ENCODE measurements around the gene WWP2.
"Not testable (repeated sequence)": the region's sequence is repeated elsewhere in the genome, so short reads cannot be mapped to it uniquely, and the experiment has no call there.

Gene WWP2

DNA sequence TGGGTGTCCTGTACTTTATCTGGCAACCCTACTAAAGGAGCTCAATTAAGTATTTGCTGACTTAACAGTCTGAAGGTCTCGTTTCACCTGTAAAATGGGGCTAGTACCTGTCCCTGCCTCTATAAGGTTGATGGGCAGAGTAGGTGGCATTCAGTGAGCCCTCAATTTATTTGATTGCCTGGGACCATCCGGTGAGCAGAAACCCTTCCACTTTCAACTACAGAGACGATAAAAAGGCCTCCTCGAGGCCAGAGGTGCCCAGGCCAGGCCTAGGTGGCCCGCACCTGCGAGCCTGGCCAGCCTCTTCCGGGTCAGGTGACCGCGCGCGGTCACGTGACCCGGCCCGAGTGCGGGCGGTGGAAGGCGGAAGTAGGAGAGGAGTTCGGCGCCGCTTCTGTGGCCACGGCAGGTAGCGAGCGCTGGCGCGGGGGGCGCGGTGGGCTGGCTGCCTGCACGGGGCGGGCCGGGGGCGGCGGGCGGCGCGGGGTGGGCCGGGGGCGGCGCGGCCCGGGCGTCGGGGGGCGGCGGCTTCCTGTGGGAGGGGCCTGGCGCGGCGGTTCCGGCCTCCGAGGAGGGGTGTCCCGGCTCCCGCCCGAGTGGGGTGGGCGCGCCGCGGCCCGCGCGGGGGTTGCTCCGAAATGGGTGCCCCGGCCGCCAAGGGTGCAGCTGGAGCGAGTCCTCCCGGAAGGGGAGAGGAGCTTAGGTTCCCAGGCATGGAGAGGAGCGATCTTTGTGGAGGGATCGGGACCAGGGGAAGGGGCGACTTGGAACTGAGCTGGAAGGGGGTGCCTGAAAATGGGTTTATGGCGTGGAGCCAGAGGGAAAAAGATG, at the start of gene WWP2:
WWP2 (plus strand) TSS at position 350 of the 831 bp plus-strand sequence. CDS start 24,679 bp downstream, outside the sequence.
- DNase-seq, result peak; percentile 78

GRCh38 chr16:69712914-69713581, 49.1 kb upstream of the WWP2 start:
- DNase-seq, result no peak

DNA sequence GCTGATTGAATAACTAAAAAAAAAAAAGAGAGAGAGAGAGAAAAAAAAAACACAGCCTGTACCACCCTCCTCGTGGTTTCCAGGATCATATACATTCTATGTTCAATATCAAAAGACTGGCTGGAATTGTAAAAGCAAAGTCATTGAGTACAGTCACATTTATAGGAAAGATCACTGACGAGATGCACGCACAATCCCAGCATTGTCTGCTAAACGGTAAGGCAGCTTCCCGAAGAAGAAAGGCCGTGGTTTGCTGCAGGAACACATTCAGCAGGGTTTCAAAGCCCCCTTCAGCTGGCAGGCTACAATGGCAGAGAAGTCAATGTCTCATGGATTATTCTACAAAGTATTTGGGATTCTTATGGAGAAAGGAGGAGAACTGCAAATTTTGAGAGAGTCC, 45.1 kb upstream of the WWP2 start:
- no peak for DNase-seq

GRCh38 chr16:69718111-69718764, 43.9 kb upstream of the WWP2 start:
- no peak for DNase-seq

- no peak for DNase-seq
These were observed 41.2 kb upstream of the WWP2 start for GRCh38 chr16:69720822-69721430.

DNA sequence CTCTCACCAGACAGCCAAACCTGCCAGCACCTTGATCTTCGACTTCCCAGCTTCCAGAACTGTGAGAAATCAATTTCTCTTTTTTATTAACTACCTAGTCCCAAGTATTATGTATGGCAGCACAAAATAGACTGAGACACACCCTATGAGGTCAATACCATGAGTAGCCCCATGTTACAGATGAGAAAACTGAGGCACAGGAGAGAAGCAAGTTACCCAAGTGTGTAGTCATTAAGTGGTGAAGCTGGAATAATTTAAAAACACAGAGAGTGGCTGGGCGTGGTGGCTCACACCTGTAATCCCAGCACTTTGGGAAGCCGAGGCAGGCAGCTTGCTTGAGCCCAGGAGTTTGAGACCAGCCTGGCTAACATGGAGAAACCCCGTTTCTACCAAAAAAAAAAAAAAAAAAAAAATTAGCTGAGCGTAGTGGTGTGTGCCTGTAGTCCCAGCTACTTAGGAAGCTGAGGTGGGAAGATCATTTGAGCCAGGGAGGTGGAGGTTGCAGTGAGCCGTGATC, 40.6 kb upstream of the WWP2 start:
- DNase-seq, result no peak

- no peak for DNase-seq
These were observed 37.7 kb upstream of the WWP2 start for GRCh38 chr16:69724414-69724873.

- DNase-seq, result no peak
These were observed 37.1 kb upstream of the WWP2 start for GRCh38 chr16:69724981-69725479.

GRCh38 chr16:69725480-69726312, 36.4 kb upstream of the WWP2 start:
- no peak for DNase-seq

DNA sequence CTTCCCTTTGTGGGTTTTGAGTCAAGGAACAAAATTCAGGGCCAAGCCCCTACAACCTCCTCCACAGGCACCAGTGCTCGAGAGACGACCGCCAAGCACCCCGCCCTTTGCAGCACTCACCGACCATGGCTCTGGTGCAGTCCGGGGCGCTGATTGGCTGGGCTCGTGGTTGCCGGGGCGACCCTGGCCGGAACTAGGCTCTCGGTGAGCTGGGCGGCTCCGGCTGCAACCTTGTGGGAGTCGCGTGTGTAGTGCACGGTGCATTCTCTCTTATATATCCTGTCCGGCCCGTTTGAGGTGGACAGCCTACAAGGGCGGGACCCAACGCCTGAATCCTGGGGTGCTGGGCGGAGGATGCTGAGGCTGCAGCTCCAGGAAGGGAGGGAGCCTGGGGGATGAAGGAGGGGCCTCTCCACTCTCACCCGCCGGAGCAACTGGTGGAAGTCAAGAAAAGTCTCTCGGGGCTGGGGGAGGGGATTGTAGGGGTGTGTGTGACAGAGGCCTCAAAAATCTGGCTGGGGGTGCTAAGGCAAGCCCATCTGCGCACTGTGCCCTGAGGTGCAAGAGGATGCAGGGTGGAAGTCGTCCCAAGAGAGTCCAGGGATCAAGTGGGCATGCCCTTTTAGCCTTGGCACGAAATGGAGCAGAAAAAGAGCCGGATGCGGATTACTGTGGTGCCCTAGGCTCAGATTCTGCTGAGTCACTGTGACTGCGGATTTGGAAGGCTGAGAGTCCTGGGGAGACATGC, 35.6 kb upstream of the WWP2 start, which contains the start of gene NQO1:
NQO1 (minus strand) TSS at position 248 of the 748 bp plus-strand sequence; CDS start at position 127, 121 bp downstream.
- DNase-seq, result peak; percentile 85

GRCh38 chr16:69727916-69728270, 34.2 kb upstream of the WWP2 start:
- DNase-seq, result no peak

GRCh38 chr16:69729030-69729429, 33.1 kb upstream of the WWP2 start:
- DNase-seq, result not testable (repeated sequence)

GRCh38 chr16:69731280-69731679, 30.9 kb upstream of the WWP2 start:
- DNase-seq, result not testable (repeated sequence)

DNA sequence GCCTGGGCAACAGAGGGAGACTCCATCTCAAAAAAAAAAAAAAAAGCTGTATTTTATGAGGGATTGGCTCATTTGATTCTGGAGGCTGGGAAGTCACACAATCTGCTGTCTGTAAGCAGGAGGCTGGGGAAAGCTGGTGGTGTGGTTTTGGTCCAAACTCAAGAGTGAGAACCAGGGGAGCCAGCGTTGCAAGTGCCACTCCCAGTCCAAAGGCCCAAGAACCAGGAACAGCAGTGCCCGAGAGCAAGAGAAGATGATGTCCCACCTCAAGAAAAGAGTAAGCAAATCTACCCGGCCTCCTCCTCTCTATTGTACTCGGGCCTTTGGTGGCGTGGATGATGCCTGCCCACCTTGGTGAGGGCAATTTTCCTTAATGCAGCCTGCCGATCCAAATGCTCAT, 30.0 kb upstream of the WWP2 start:
- DNase-seq, result no peak

DNA sequence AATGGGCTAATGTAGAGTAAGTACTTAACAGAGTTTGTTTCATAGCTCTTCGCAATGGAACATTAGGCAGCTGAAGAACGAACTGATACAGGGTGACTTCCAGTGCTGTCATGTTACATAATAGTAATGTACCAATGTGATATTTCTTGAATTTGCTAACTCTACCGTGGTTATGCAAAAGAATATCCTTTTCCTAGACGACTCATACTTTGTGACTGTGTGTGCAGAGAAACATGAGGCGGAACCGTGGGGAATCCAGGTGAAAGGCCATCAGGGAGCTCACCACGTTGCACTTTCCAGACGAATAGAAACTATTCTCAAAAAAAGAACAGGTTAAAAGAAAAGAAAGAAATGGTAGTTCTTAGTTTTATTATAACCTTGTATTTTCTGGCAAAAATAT, 20.6 kb upstream of the WWP2 start:
- DNase-seq, result no peak

DNA sequence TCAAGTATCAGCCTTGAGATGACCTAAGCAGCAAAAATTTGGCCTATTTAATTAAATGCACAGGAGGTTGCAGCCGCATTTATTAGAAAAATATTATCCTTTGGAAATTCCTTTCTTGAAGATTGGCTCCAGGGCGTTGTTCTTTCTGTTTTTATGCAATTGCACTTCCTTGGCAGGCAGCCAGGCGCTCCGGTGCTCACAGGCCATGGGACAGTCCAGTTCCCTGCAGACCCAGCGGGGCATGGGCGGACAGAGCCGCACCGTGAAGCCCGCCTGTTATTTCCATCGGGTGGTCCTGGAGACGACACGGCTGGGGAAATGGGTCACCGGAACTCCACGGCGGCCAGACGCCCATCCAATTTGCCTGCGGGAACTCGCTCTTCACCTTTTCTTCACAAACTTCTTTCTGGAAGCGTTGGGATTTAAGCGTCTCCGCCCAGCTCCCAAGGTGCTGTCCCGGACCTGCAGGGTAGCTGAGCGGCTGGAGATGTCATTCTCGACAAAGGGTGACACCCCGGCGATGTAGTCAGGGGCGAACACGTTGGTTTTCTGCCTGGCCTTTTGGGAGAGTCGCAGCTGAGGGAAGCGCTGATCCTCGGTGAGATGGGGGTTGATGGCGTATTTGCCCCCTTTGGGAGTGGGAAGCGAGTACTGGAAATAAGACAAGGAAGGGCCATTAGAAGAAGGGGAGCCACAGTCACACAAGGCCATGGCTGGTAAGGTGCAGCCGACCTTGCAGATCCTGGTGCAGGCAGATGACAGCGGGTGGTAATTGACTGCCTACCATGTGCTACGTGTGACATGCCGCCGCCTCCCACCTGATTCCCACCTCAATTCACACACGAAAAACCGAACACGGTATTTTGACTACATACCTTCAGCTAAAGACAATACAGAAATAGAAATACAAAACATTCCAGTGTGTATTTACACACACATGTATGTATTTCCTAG, 19.9 kb upstream of the WWP2 start:
- DNase-seq, result no peak

DNA sequence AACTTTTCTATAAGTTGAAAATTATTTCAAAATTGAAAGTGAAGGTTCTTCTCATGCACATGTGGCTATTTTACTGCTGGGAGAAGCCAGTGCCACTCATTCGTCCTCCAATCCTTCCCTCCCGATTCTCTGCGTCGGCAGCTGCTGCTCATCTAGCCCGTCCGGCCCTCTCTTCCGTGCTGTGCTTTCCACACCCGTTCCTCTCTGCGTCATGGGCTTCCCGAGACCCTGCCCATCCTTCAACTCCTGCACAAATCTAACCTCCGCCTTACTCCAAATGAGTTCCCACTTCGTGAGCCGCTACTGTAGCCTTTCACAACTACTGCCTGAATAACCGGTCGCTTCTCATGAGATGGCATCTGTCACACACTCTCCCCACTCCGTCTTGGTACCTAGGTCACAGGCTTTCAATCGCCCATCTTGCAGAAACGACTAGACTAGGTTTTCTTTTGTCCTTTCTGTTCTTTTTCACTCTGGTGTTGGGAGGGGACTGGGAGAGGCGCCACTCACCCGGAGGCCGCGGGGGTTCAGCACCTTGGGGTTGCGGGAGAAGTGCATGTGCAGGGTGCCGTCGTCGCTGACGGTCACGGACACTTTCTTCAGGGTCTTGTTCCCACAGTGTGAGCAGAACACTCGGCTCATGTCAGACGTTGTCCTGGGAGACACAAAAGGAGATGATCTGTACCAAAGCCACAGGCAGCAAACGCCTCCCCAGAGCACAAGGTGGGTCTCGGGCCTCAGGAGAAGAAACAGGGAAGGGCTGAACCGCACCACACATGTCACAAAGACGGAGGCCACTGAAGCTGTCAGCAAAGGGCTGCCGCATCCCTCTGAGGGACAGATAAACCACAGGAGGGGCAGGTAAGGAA, 17.5 kb upstream of the WWP2 start:
- DNase-seq, result no peak

- no peak for DNase-seq
These were observed 16.9 kb upstream of the WWP2 start for GRCh38 chr16:69745232-69745612.

DNA sequence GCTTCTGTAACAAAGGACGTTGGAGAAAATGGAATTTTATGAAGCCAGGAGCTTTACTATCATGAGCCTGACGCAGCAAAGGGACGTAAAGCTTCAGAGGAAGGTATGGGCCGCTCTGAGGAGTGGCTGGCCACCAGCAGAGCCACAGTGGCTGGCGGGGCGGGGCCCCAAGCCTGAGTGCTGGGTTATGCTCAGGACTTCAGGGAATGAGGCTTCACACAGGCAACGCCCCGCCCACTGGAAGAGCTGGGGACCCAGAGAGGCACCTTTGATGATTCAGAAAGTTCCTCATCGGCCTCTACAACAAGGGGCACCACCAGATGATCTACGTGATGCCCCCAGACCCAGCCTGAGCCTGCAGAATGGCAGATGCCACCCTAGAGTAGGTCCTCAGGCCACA, 16.2 kb upstream of the WWP2 start:
- no peak for DNase-seq

Data from NCI-H1092 (cell line).